22Rv1 (cell line): ENCODE data around the gene SLC19A1.

Source experiments
- CTCF ChIP-seq: fragments of 450-650 bp; IDR thresholded peaks from 2 replicates; pipeline ENCODE4 v1.5.1; 2017; ENCODE audit warnings: mild to moderate bottlenecking
- ZFX ChIP-seq: fragments of 450-650 bp; IDR thresholded peaks from 2 replicates; pipeline ENCODE4 v1.6.1; 2017; ENCODE audit warnings: antibody characterized with exemption, borderline replicate concordance

DNA sequence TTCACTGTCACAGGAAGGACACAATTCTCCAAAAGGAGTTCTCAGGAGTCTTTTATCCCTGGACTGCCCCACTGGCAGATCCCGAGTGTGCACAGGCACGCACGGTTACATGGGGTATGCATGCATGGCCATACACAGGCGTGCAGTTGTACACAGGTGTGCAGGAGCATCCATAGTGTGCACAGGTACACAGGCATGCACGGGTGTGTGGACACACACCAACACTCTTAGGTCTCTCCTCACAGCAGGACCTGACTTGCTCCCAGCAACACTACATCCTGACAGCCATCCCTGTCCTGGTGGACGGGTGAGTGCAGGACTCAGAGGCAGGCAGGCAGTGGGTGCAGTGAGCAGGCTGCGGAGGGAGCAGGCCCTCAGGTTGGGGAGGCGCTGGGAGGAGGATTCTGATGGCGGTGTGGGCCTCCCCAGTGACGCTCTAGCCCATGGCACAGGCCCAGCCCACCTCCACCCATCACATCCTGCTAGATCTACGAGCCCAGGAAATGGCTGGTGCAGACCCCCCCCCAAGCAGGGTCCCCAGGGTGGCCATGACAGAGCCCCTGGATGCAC lies 28.4 kb downstream of the SLC19A1 start:
- TF ChIP-seq CTCF (no peak), ZFX (no peak)
